HG03342 (cell line): ENCODE results near the gene EMD.

Experiments used
- ATAC-seq: cut with Tn5 transposase; IDR thresholded peaks from one replicate; pipeline ENCODE4 v1.9.1; 2021; ENCODE audit warnings: mild to moderate bottlenecking, moderate library complexity; ENCODE audit not compliant: unreplicated experiment

EMD gene

DNA sequence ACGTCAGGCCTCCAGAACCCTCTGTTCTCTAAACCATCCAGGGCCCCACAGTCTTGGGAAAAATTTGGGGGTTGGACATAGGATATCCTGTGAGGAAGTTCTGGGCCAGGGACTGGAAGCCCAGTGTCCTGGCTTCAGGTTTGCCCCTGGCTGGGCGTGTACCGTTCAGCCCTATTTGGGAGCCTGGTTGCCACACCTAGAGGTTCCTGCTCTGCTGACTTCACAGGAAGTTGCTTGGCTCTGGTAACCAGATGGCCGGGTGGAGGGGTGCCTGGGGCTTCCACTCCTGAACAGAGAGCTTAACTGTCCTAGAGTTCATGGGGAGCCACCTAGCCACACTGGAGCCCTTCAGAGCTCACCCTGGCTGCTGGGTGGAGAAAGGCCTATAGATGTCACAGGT lies 33.4 kb downstream of the EMD start:
- no peak for ATAC-seq

DNA sequence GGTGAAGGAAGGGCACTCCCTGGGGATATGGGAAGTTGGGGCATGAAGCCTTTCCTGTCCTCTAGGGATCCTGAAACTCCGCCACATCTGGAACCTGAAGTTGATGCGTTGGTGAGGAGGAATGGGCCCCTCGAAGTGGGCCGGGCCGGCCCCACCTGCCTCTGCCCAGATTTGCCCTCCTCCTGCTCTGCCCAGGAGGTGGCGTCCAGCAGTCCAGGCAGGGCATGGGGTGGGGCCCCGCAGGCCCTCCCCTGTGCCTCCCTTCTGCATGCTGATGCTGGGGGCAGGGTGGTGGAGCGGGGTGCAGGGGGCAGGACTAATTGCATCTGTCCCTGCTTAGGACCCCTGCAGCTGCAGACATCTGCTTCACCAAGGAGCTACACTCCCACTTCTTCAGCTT lies 34.0 kb downstream of the EMD start:
- ATAC-seq, result no peak

GRCh38 chrX:154417157-154417556 lies 38.1 kb downstream of the EMD start:
- ATAC-seq, result no peak

DNA sequence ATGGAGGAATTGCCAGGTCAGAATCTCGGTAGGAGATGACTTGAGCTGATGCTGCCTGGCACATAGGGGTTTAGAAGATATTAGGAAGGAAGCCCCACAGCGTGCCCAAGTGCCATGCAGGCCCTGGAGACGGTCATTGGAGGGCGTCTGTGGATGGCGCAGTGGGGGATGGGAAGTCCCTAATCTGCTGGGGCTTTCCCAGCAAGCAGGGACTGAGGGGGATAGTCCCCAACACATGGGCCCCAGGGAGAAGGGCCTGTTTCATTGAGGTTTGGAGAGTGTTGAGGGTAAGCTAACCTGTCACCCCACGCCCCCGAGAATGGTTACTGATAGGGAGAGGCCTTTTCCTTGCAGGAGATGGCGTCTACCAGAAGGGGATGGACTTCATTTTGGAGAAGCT lies 40.1 kb downstream of the EMD start:
- ATAC-seq, result no peak

GRCh38 chrX:154419688-154420401 lies 40.8 kb downstream of the EMD start:
- no peak for ATAC-seq

DNA sequence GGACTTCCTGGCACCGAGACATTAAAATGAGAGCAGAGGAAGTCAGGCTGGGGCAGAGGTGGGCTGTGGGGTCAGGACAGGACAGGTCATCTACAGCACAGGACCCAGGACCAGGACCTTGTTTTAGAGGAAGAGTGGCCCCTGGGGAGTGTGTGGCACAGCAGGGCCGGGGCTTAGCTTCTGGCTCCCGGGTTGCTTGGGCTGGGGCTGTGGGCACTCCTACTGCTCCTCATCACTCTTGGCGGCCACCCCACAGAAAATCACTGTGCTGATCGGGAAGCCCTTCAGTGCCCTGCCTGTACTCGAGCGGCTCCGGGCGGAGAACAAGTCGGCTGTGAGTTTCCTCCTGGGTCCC lies 41.3 kb downstream of the EMD start:
- no peak for ATAC-seq

GRCh38 chrX:154426916-154427770 lies 48.0 kb downstream of the EMD start:
- ATAC-seq, result no peak

DNA sequence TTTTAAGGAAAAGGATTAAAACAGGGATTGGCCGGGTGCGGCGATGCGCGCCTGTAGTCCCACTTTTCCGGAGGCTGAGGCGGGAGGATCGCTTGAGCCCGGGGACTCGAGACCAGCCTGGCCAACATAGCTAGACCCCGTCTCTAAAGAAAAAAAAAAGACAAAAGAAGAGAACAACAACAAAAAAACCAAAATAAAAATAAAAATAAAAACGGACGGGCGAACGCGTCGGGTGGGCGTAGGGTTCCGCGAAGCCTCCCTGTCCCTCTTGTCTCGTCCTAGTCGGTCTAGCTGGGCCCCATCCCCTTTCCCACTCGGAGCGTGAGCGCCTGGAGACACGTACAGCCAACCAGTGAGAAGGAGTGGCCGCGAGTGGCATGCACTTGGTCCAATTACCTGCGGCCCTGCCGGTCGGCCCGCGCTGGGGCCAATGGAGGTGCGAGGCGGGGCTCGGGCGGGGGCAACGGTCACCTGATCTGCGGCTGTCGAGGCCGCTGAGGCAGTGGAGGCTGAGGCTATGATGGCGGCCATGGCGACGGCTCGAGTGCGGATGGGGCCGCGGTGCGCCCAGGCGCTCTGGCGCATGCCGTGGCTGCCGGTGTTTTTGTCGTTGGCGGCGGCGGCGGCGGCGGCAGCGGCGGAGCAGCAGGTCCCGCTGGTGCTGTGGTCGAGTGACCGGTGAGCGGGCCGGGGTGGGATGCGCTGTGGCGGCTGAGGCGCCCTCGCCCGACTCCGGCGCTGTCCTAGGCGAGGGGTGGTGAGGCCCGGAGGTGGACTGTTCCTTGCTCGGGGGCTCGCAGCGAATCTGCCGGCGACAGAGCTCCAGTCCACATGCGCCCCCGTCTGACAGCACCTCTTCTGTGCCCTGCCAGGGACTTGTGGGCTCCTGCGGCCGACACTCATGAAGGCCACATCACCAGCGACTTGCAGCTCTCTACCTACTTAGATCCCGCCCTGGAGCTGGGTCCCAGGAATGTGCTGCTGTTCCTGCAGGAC lies 49.4 kb downstream of the EMD start, which contains the start of gene ATP6AP1:
ATP6AP1 (plus strand) TSS at position 502 of the 996 bp plus-strand sequence; CDS start at position 518, 16 bp downstream.
- ATAC-seq, result peak; percentile 97

DNA sequence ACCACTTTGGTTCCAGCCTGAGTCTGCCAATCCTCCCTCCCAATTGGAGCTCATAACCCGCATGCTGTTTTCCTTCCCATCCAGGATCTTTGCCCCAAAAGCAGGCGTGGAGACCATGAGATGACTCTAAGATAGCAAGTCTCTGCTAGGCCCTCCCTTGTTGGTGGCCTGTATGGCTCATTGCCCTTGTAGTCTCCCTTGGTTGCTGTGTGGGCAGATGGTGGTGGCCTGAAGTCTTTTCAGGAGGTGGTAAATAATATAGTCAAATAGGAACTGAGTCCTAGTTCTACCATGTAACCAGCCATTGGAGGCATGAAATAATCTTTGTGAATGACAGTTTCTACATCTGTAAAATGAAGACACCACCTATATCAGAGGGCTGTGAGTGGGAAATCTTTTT lies 50.6 kb downstream of the EMD start:
- no peak for ATAC-seq

DNA sequence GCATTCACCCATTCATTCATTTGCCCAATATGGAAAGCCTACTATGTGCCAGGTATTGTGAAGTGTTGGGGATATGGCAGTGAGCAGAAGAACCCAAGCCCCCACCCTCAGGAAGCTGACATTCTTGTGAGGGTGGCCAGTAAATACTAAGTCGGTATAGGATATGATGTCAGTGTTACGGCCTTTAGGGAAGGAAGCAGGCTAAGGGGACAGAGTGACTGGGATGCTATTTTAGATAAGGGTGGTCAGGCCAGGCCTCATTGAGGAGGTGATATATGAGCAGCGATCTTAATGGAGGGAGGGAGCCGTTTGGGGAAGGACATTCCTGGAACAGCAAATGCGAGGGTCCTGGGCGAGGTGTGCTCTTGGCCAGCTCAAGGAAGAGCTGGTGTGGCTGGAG lies 51.4 kb downstream of the EMD start:
- no peak for ATAC-seq

DNA sequence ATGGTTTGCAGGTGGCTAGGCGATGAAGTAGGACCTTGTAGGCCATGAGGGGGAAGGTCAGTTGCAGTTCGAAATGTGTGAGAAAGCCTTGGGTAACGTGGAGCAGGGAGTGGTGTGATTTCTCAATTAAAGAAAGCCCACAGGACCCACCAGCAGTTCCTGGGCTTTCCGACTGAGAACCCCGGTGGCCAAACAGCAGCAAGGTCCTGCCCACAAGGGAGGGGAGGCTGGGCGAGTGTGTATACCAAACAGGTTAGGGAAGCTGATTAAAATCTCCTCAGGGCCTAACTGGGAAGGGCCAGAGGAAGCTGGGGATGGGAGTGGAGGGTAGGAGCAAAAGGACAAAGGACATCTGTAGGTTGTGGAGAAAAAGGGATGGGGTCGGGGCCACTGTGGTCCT lies 51.8 kb downstream of the EMD start:
- ATAC-seq, result no peak
